Body of pancreas (tissue), 4 donors: ENCODE measurements around the gene C1QTNF3.

Source experiments
- CTCF ChIP-seq, 7 experiments: fragments of 450-650 bp in 4 of 7; fragments of 200-600 bp in 3 of 7; sonication (generic) in 3 of 7; IDR thresholded peaks; one replicate each; pipeline ENCODE4 v1.5.1; 2016 to 2019; ENCODE audit warnings: antibody characterized with exemption in 7 of 7
- POLR2A ChIP-seq, 3 donors: fragments of 450-650 bp; IDR thresholded peaks; one replicate each; pipeline ENCODE4 v1.6.1; 2016; ENCODE audit warnings: antibody characterized with exemption in 3 of 3, mild to moderate bottlenecking in 2 of 3

- no peak for TF ChIP-seq CTCF (IDR thresholded peaks at IDR 0.05)
- TF ChIP-seq POLR2A (IDR thresholded peaks at IDR 0.05): no peak
These were observed 7.3 kb downstream of the C1QTNF3 start for GRCh38 chr5:34035756-34036155.
